Measurements from ENCODE around the gene DRC3.

DRC3 gene

DNA sequence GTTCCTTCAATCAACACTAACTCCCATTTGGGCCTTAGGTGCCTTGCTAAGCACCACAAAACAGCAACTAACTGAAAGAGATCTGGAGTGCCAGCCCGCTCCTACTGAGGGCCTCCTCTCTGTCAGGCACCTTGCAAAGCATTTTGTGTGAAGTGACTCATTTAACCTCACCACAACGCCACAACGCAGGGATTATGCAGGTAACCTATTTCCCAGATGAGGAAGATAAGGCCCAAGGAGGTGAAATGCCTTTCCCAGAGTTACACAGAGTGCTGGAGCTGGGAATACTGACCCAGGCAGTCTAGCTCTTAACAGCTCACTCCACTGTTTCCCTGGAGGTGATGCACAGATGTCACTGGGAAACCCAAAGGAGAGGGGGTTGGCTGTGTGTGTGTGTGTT, 32.8 kb downstream of the DRC3 start:
- no peaks in the 10 kb centered on the region for H3K27me3 ChIP-seq (replicated peaks; ENCODE audit: control insufficient read depth, insufficient read depth, low read length)
- H3K36me3 ChIP-seq (ENCODE audit: control insufficient read depth, insufficient read depth, low read length), result peaks cover 3% of the 10 kb centered on the region; the same call in 1 of the 2 replicates
- no peak for DNase-seq (ENCODE audit: extremely low read depth, insufficient read length)
- no peak overlapping the region for H3K4me3 ChIP-seq (replicated peaks; ENCODE audit: low read depth, low read length)
- TF ChIP-seq, protein P1, sequence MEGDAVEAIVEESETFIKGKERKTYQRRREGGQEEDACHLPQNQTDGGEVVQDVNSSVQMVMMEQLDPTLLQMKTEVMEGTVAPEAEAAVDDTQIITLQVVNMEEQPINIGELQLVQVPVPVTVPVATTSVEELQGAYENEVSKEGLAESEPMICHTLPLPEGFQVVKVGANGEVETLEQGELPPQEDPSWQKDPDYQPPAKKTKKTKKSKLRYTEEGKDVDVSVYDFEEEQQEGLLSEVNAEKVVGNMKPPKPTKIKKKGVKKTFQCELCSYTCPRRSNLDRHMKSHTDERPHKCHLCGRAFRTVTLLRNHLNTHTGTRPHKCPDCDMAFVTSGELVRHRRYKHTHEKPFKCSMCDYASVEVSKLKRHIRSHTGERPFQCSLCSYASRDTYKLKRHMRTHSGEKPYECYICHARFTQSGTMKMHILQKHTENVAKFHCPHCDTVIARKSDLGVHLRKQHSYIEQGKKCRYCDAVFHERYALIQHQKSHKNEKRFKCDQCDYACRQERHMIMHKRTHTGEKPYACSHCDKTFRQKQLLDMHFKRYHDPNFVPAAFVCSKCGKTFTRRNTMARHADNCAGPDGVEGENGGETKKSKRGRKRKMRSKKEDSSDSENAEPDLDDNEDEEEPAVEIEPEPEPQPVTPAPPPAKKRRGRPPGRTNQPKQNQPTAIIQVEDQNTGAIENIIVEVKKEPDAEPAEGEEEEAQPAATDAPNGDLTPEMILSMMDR (IDR thresholded peaks at IDR 0.05; ENCODE audit: insufficient read depth, low read length, poor library complexity, severe bottlenecking), result no peak

DNA sequence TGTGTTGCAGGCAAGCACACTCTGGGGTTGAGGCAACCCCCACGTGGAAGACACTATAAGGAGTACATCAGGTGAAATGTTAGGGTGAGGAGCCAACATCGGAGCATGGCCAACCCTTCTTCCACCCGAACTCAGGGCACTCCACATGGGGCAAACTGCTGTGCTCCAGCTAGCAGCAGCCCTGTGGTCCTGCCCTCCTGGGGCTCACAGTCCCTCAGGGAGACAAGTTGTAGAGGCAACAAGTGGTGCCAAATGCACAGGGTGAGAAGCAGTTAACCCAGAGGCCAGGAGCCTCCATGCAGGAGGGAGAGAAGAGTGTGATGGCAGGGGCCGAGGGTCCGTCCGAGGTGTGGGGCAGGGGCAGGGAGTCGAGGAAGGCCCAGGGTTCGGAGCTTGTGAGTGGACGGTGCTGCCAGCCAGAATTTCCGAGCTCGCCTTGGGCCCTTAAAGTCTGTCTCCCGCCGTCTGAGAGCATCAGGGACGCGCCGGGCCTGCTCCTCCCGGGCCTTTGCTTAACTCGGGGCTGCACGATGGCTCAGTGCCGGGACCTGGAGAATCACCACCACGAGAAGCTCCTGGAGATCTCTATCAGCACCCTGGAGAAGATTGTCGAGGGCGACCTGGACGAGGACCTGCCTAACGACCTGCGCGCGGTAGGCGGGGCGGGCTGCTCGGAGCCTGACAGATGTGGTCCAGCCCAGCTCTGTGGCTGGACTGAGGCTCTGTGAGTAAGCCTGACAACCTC, 34.0 kb downstream of the DRC3 start:
- TF ChIP-seq, protein P1 (IDR thresholded peaks at IDR 0.05; ENCODE audit: insufficient read depth, low read length, poor library complexity, severe bottlenecking), result no peak
- Histone ChIP-seq H3K27me3 (replicated peaks; ENCODE audit: control insufficient read depth, insufficient read depth, low read length) (no peaks in the 10 kb centered on the region), H3K36me3 (ENCODE audit: control insufficient read depth, insufficient read depth, low read length) (peaks cover 3% of the 10 kb centered on the region; the same call in 1 of the 2 replicates), H3K4me3 (replicated peaks; ENCODE audit: low read depth, low read length) (no peak overlapping the region)
- no peak for DNase-seq (ENCODE audit: extremely low read depth, insufficient read length)

DNA sequence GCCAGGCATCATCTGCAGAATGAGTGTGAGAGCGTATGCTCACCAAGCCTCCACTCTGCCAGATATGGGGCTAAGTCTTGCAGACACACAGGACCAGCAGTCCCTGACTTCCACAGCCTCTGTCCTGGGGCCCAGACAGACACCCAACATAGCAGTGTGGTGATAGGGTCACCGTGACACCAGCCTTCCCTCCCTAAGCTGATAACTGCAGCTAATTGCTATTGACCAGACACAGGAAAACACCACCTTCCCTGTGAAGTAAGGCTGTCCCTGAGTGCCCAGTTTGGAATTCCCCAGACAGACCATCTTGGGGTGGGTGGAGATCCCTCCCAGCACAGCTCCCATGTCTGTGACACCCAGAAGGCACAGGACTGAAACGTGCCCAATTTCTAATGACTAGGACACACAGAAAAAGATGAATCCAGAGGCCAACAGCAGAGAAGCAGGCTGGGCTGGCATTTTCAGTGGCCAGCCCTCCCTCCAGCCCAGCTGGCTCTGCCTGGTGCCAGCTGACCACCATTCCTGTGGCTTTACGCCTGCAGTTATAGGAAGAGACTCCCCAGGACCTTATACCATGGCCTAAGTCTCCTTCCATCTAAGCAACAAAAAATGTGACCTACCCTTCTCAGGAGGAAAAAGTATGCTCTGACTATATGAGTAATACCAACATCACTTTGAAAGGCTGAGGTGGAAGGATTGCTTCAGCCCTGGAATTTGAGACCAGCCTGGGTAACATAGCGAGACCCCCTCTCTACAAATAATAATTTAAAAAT, 36.0 kb downstream of the DRC3 start:
- Histone ChIP-seq H3K36me3 (ENCODE audit: control insufficient read depth, insufficient read depth, low read length) (peaks cover 3% of the 10 kb centered on the region; the same call in 1 of the 2 replicates), H3K27me3 (replicated peaks; ENCODE audit: control insufficient read depth, insufficient read depth, low read length) (no peaks in the 10 kb centered on the region), H3K4me3 (replicated peaks; ENCODE audit: low read depth, low read length) (no peak overlapping the region)
- TF ChIP-seq, protein P1 (IDR thresholded peaks at IDR 0.05; ENCODE audit: insufficient read depth, low read length, poor library complexity, severe bottlenecking), result no peak
- no peak for DNase-seq (ENCODE audit: extremely low read depth, insufficient read length)

DNA sequence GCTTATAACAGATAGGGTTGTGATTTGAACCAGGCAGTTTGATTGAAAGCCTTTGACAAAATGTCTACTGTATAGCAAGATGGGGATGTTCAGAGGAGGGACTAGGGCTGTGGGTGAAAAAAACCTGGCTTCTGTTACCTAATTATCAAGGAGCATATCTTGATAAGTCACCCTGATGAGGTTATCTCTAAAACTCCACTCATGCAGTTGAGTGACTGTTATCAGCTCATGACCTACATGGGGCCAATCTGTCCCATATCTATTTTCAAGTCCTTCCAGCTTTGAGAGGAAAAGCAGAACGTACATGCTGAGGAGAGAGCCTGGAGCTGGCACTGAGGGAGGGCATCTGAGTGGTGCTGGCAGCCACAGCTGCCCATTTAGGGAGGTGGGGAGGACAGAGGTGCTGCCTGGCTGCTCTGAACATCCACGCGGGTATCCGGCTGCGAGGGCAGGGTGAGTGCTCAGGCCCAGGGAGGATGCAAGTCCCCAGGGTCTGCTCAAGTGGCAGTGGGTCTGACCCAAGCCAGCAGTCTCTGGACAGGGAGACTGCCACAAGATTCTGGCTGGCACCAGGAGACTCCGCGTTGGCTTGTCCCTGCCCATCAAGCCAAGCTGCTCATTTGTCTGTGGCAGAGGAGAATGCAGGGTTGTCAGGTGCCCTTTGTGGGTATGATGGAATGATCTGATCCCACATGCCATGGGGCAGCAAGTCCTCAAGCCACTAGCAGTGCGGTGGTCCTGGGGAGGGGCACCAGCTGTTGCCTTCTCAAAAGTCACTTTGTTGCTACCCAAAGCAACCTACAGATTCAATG, 37.2 kb downstream of the DRC3 start:
- H3K4me3 ChIP-seq (replicated peaks; ENCODE audit: low read depth, low read length), result no peak overlapping the region
- DNase-seq (ENCODE audit: extremely low read depth, insufficient read length), result no peak
- H3K36me3 ChIP-seq (ENCODE audit: control insufficient read depth, insufficient read depth, low read length), result peaks cover 3% of the 10 kb centered on the region; the same call in 1 of the 2 replicates
- TF ChIP-seq, protein P1 (IDR thresholded peaks at IDR 0.05; ENCODE audit: insufficient read depth, low read length, poor library complexity, severe bottlenecking), result no peak
- no peaks in the 10 kb centered on the region for H3K27me3 ChIP-seq (replicated peaks; ENCODE audit: control insufficient read depth, insufficient read depth, low read length)

DNA sequence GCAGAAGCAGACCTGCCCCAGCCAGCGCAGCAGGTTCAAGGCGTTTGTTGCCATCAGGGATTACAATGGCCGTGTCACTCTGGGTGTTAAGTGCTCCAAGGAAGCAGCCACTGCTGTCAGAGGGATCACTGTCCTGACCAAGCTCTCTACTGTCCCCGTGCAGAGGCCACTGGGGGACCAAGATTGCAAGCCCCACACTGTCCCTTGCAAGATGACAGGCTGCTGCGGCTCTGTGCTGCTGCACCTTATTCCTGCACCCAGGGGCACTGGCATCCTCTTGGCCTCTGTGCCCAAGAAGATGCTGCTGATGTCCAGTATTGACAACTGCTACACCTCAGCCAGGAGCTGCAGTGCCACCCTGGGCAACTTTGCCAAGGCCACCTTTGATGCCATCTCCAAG, 38.6 kb downstream of the DRC3 start:
- H3K4me3 ChIP-seq (replicated peaks; ENCODE audit: low read depth, low read length), result no peak overlapping the region
- no peaks in the 10 kb centered on the region for H3K27me3 ChIP-seq (replicated peaks; ENCODE audit: control insufficient read depth, insufficient read depth, low read length)
- peaks cover 2% of the 10 kb centered on the region; the same call in 1 of the 2 replicates for H3K36me3 ChIP-seq (ENCODE audit: control insufficient read depth, insufficient read depth, low read length)
- DNase-seq (ENCODE audit: extremely low read depth, insufficient read length), result no peak
- TF ChIP-seq, protein P1 (IDR thresholded peaks at IDR 0.05; ENCODE audit: insufficient read depth, low read length, poor library complexity, severe bottlenecking), result no peak
